Right hindlimb (tissue), 1 donor: ENCODE measurements around the gene ISM2.

Source experiments
- DNase-seq: peaks from one replicate; pipeline ENCODE4 v3.0.0-alpha.2; 2018

ISM2 gene

DNA sequence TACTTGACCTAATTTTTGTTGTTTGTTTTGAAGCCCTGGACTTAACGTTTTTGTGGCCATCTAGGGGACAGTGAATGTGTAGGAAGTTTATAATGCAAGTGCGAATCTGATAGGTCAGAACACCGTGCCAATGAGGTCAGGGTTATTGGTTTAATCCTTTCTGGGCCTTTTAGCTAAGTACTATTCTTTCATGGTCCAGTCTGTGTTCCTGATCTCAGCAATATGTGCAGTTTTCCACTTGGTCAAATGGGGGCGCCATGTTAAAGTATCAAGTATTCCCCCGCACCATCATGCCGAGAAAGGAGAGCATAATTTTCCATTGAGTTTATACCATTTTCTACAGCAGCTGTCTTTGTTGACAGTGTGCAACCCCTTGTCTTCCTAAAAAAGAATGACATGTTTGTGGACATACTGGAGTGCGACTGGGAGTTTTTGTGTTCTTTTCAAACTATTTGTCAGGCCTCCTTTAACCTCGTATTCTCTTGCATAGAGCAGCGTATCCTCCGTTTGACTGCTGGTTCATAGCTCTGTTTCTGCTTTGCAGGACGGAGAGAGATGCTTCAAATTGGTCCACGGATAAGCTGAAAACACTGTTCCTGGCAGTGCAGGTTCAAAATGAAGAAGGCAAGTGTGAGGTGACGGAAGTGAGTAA is 39.4 kb downstream of the ISM2 start:
- DNase-seq: peak; percentile 54

- no peak for DNase-seq
Observed at GRCh38 chr14:77458249-77458950, 40.2 kb downstream of the ISM2 start.

GRCh38 chr14:77457522-77458248 is 40.9 kb downstream of the ISM2 start, which contains the start of the genes AHSA1 and VIPAS39:
Gene AHSA1 (plus strand): TSS chr14:77458093. CDS start chr14:77458190, 97 bp downstream.
Gene VIPAS39 (minus strand): TSS chr14:77457601. CDS start chr14:77454102, 3,499 bp downstream.
- peak; percentile 98 for DNase-seq

- no peak for DNase-seq
Observed at GRCh38 chr14:77457115-77457521, 41.5 kb downstream of the ISM2 start.

DNA sequence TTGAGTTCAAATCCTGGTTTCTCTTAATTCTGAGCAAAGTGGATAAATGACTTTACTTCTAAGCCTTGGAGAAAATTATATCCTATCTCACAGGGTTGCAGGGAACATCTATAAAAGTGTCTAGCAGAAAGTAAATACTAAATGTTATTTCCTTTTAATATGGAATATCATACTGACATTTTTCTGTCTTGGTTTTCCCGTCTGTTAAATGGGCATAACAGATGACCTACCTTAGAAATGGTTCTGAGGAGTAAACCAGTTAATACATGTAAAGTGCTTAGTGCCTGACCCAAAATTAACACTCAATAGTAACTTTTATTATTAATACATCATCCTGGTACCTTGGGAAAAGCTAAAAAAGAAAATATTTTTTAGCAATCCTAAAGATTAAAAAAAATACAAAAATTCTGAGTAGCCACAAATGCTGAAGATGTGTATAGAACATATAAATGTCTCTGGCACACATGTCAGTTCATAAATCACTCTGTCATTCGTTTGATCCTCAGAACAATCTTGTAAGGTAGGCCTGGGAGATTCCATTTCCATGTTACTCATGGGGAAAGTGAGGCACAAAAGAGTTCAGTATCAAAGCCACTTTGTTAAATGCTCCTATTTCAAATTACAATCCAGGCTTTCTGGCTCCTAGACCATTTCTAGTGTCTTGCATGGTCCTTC is 42.5 kb downstream of the ISM2 start:
- DNase-seq: no peak

- DNase-seq: no peak
Observed at GRCh38 chr14:77442196-77442595, 56.4 kb downstream of the ISM2 start.

- DNase-seq: no peak
Observed at GRCh38 chr14:77439861-77440260, 58.8 kb downstream of the ISM2 start.

GRCh38 chr14:77438596-77438995 is 60.0 kb downstream of the ISM2 start:
- DNase-seq: no peak

- no peak for DNase-seq
Observed at GRCh38 chr14:77436042-77436441, 62.6 kb downstream of the ISM2 start.

DNA sequence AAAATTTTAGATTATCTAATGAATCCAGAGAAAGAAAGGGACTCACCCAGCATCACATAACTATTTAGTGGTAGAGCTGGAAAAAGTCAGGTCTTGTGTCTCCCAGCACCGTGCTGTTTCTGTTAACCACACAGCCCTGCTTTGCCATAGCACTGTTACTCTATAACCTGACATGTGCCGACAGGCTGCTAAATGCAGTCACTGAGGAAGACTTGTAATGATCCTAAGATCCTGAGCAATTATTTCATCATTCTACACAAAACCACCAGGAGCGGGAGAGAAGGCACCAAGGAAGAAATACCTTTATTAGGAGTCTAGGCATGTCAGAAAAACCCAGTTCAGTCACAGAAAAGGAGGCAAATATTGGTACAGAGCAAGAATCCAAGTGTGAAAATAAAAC is 72.2 kb downstream of the ISM2 start:
- no peak for DNase-seq

GRCh38 chr14:77424862-77425261 is 73.8 kb downstream of the ISM2 start:
- no peak for DNase-seq
